Naive thymus-derived CD4-positive, alpha-beta T cell (primary cell): ENCODE measurements around the gene SON. TPM values are rescaled to one million over a fixed set of nuclear protein-coding genes. Genes with fewer than 3 reads are reported as not detected.

Experiments used
- ATAC-seq: fragments of 150-1000 bp; cut with Tn5 transposase; 2 replicates; pipeline ENCODE4 v1.10.0; 2021; ENCODE audit warnings: mild to moderate bottlenecking, moderate library complexity
- CTCF ChIA-PET: fragments of 350-600 bp; sonication (Branson Sonifier 250); formaldehyde crosslinking; loops from one replicate; lab custom pipeline; 2021; ENCODE audit warnings: antibody characterized with exemption; lab: Charles Lee
- POLR2A ChIA-PET: fragments of 350-600 bp; sonication (Branson Sonifier 250); formaldehyde crosslinking; loops from one replicate; lab custom pipeline; 2021; ENCODE audit warnings: antibody characterized with exemption, inconsistent platforms; lab: Charles Lee
- DNase-seq, 9 donors: peaks; one replicate each; pipeline versions ENCODE4 v3.0.0 to v3.0.0-alpha.2; 2020 to 2022; ENCODE audit warnings: mixed read lengths in 1 of 9
- H3K27ac ChIP-seq: one replicate; pipeline ENCODE4 v1.7.0; 2013; ENCODE audit warnings: mild to moderate bottlenecking, low read depth, low read length, moderate library complexity
- H3K27me3 ChIP-seq, 2 donors: one replicate each; pipeline ENCODE4 v1.7.0; 2013; ENCODE audit warnings: low read length in 2 of 2, mild to moderate bottlenecking in 2 of 2, moderate library complexity in 2 of 2; ENCODE audit not compliant: control insufficient read depth in 2 of 2, insufficient read depth in 2 of 2
- H3K36me3 ChIP-seq, 3 experiments: 1 replicate in 2 of 3; 2 replicates in 1 of 3; pipeline ENCODE4 v1.7.0; 2013; ENCODE audit warnings: low read length in 3 of 3, mild to moderate bottlenecking in 3 of 3, moderate library complexity in 1 of 3; ENCODE audit not compliant: insufficient read depth in 3 of 3, control insufficient read depth in 2 of 3
- H3K4me1 ChIP-seq, 2 donors: one replicate each; pipeline ENCODE4 v1.7.0; 2013; ENCODE audit warnings: low read length in 2 of 2, mild to moderate bottlenecking in 2 of 2, moderate library complexity in 1 of 2; ENCODE audit not compliant: control insufficient read depth in 2 of 2, insufficient read depth in 2 of 2
- H3K4me3 ChIP-seq: 2 replicates; pipeline ENCODE4 v1.7.0; 2013; ENCODE audit warnings: mild to moderate bottlenecking, low read length
- H3K9me3 ChIP-seq, 3 experiments: 1 replicate in 2 of 3; 2 replicates in 1 of 3; pipeline ENCODE4 v1.7.0; 2013; ENCODE audit warnings: low read length in 3 of 3; ENCODE audit not compliant: control insufficient read depth in 2 of 3
- H3K27ac Mint-ChIP-seq, 9 donors: one replicate each; pipeline ENCODE4 v1.8.0; 2020 to 2022; ENCODE audit warnings: mixed read lengths in 9 of 9, mild to moderate bottlenecking in 8 of 9, moderate library complexity in 5 of 9, inconsistent platforms in 2 of 9
- H3K27me3 Mint-ChIP-seq, 5 donors: one replicate each; pipeline ENCODE4 v1.8.0; 2021 to 2022; ENCODE audit warnings: mixed read lengths in 5 of 5, mild to moderate bottlenecking in 1 of 5
- H3K36me3 Mint-ChIP-seq, 5 donors: one replicate each; pipeline ENCODE4 v1.8.0; 2020 to 2022; ENCODE audit warnings: mixed read lengths in 5 of 5, mild to moderate bottlenecking in 3 of 5, inconsistent platforms in 1 of 5
- H3K4me1 Mint-ChIP-seq, 7 donors: one replicate each; pipeline ENCODE4 v1.8.0; 2020 to 2022; ENCODE audit warnings: mixed read lengths in 7 of 7, mild to moderate bottlenecking in 3 of 7, inconsistent platforms in 1 of 7
- H3K4me3 Mint-ChIP-seq, 10 donors: one replicate each; pipeline ENCODE4 v1.8.0; 2020 to 2022; ENCODE audit warnings: mild to moderate bottlenecking in 10 of 10, mixed read lengths in 10 of 10, moderate library complexity in 6 of 10, inconsistent platforms in 2 of 10
- H3K9me3 Mint-ChIP-seq, 11 donors: one replicate each; pipeline ENCODE4 v1.8.0; 2020 to 2022; ENCODE audit warnings: mixed read lengths in 11 of 11, mild to moderate bottlenecking in 4 of 11, inconsistent platforms in 1 of 11, moderate library complexity in 1 of 11
- intact Hi-C, 2 donors: fragments of 100-400 bp; cut with micrococcal nuclease; formaldehyde crosslinking; loops; one replicate each; pipeline ENCODE4 v1.15.1; 2023
- polyA plus RNA-seq, 2 donors: library from polyadenylated mRNA; unstranded; fragments of 300-500 nt; fragmentation: Illumina TruSeq; gene quantifications; one replicate each; pipeline ENCODE4 v1.2.3, GENCODE V29; 2021
- total RNA-seq, 6 experiments: library from RNA in 5 of 6; stranded (reverse) in 5 of 6; gene quantifications; 1 replicate in 5 of 6; 2 replicates in 1 of 6; pipeline ENCODE4 v1.2.3 and lab custom pipeline; 2021 to 2026

SON gene
- total and polyA plus RNA-seq, 7 experiments from 2014 or later = 337 to 546 (median 459) TPM

DNA sequence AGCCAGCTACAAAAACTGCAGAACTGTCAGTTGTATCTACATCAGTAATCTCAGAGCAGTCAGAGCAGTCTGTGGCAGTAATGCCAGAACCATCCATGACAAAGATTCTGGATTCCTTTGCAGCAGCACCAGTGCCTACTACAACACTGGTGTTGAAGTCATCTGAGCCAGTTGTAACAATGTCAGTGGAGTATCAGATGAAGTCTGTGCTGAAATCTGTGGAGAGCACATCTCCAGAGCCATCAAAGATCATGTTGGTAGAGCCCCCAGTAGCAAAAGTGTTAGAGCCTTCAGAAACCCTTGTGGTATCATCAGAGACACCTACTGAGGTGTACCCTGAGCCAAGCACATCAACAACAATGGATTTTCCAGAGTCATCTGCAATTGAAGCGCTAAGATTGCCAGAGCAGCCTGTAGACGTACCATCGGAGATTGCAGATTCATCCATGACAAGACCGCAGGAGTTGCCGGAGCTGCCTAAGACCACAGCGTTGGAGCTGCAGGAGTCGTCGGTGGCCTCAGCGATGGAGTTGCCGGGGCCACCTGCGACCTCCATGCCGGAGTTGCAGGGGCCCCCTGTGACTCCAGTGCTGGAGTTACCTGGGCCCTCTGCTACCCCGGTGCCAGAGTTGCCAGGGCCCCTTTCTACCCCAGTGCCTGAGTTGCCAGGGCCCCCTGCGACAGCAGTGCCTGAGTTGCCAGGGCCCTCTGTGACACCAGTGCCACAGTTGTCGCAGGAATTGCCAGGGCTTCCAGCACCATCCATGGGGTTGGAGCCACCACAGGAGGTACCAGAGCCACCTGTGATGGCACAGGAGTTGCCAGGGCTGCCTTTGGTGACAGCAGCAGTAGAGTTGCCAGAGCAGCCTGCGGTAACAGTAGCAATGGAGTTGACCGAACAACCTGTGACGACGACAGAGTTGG lies 7.3 kb downstream of the SON start:
- intact Hi-C loops = loop anchor here (10.0 kb wide), 2 partner anchors 345 to 825 kb away; partner anchors contain the start of gene SYNJ1 (in 1 of the 2)
- peak overlapping the region in 2 of 9 donors; percentile 28 to 39 for H3K27ac Mint-ChIP-seq
- CTCF ChIA-PET = interaction anchor here (0.5 kb wide), 1 partner anchor 103 kb away, joined by 3 read pairs; no protein-coding TSS in a partner anchor

DNA sequence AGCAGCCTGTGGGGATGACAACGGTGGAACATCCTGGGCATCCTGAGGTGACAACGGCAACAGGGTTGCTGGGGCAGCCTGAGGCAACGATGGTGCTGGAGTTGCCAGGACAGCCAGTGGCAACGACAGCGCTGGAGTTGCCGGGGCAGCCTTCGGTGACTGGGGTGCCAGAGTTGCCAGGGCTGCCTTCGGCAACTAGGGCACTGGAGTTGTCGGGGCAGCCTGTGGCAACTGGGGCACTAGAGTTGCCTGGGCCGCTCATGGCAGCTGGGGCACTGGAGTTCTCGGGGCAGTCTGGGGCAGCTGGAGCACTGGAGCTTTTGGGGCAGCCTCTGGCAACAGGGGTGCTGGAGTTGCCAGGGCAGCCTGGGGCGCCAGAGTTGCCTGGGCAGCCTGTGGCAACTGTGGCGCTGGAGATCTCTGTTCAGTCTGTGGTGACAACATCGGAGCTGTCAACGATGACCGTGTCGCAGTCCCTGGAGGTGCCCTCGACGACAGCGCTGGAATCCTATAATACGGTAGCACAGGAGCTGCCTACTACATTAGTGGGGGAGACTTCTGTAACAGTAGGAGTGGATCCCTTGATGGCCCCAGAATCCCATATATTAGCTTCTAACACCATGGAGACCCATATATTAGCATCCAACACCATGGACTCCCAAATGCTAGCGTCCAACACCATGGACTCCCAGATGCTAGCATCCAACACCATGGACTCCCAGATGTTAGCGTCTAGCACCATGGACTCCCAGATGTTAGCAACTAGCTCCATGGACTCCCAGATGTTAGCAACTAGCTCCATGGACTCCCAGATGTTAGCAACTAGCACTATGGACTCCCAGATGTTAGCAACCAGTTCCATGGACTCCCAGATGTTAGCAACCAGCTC lies 8.2 kb downstream of the SON start:
- peaks cover 14 to 58% (median 42%) of the 10 kb centered on the region in 5 donors for H3K36me3 Mint-ChIP-seq
- no peaks in the 10 kb centered on the region for H3K27me3 Mint-ChIP-seq
- H3K27ac Mint-ChIP-seq = peak overlapping the region in 1 of 9 donors; percentile 52
- no peaks in the 10 kb centered on the region for H3K27me3 ChIP-seq
- H3K36me3 ChIP-seq = peaks cover 38 to 75% (median 41%) of the 10 kb centered on the region in 3 experiments
- H3K4me1 Mint-ChIP-seq = peaks cover 34 to 67% (median 49%) of the 10 kb centered on the region in 7 donors
- intact Hi-C loops = no loop called here
- H3K4me1 ChIP-seq = peaks cover 2 to 10% of the 10 kb centered on the region in 2 donors
- H3K9me3 Mint-ChIP-seq = peaks cover 0 to 3% (median 0%) of the 10 kb centered on the region in 11 donors
- no peak overlapping the region for H3K4me3 ChIP-seq
- H3K27ac ChIP-seq = no peak overlapping the region
- CTCF ChIA-PET = interaction anchor here (0.5 to 1.2 kb wide), 2 partner anchors 54 to 104 kb away, joined by 3 to 4 read pairs; no protein-coding TSS in a partner anchor
- POLR2A ChIA-PET = interaction anchor here (0.9 to 7.3 kb wide), 4 partner anchors 7 to 166 kb away, joined by 3 to 69 read pairs (median 4); partner anchors contain the start of genes GART and SON
- no peak overlapping the region for H3K4me3 Mint-ChIP-seq
- ATAC-seq (peak; percentile 8), DNase-seq (no peak)
- no peaks in the 10 kb centered on the region for H3K9me3 ChIP-seq

More for the DNA sequence above, 7.3 kb downstream of the SON start:
- H3K27me3 Mint-ChIP-seq = no peaks in the 10 kb centered on the region
- ATAC-seq = peak; percentile 14
- Histone ChIP-seq H3K36me3 (peaks cover 38 to 73% (median 41%) of the 10 kb centered on the region in 3 experiments), H3K27me3 (no peaks in the 10 kb centered on the region), H3K4me3 (no peak overlapping the region), H3K4me1 (peaks cover 9% of the 10 kb centered on the region in 2 donors), H3K9me3 (no peaks in the 10 kb centered on the region), H3K27ac (no peak overlapping the region)
- DNase-seq = no peak
- H3K36me3 Mint-ChIP-seq = peaks cover 13 to 53% (median 33%) of the 10 kb centered on the region in 5 donors
- peaks cover 0 to 3% (median 0%) of the 10 kb centered on the region in 11 donors for H3K9me3 Mint-ChIP-seq
- POLR2A ChIA-PET = interaction anchor here (0.6 to 7.3 kb wide), 2 partner anchors 6 to 798 kb away, joined by 3 to 69 read pairs; partner anchors contain the start of genes GART and SON
- no peak overlapping the region for H3K4me3 Mint-ChIP-seq
- peaks cover 33 to 67% (median 49%) of the 10 kb centered on the region in 7 donors for H3K4me1 Mint-ChIP-seq

DNA sequence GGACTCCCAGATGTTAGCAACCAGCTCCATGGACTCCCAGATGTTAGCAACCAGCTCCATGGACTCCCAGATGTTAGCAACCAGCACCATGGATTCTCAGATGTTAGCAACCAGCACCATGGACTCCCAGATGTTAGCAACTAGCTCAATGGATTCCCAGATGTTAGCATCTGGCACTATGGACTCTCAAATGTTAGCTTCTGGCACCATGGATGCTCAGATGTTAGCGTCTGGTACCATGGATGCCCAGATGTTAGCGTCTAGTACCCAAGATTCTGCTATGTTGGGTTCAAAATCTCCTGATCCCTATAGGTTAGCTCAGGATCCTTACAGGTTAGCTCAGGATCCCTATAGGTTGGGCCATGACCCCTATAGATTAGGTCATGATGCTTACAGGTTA lies 8.8 kb downstream of the SON start:
- CTCF ChIA-PET = interaction anchor here (1.2 kb wide), 1 partner anchor 54 kb away, joined by 4 read pairs; no protein-coding TSS in a partner anchor
- POLR2A ChIA-PET = interaction anchor here (0.9 to 7.3 kb wide), 4 partner anchors 8 to 167 kb away, joined by 3 to 69 read pairs (median 4); partner anchors contain the start of genes GART and SON
- intact Hi-C loops = loop anchor here in 1 of 2 donors (2.0 kb wide), 1 partner anchor 15 kb away; no protein-coding TSS in a partner anchor
- no peaks in the 10 kb centered on the region for H3K9me3 ChIP-seq
- peaks cover 40 to 70% (median 53%) of the 10 kb centered on the region in 7 donors for H3K4me1 Mint-ChIP-seq
- H3K4me3 Mint-ChIP-seq = no peak overlapping the region
- peak overlapping the region in 1 of 9 donors; percentile 33 for H3K27ac Mint-ChIP-seq
- H3K36me3 ChIP-seq = peaks cover 38 to 78% (median 41%) of the 10 kb centered on the region in 3 experiments
- peaks cover 16 to 63% (median 49%) of the 10 kb centered on the region in 5 donors for H3K36me3 Mint-ChIP-seq
- no peaks in the 10 kb centered on the region for H3K27me3 Mint-ChIP-seq
- H3K27me3 ChIP-seq = no peaks in the 10 kb centered on the region
- peaks cover 0 to 3% (median 0%) of the 10 kb centered on the region in 11 donors for H3K9me3 Mint-ChIP-seq
- DNase-seq = no peak
- peaks cover 6 to 12% of the 10 kb centered on the region in 2 donors for H3K4me1 ChIP-seq
- no peak for ATAC-seq
- no peak overlapping the region for H3K4me3 ChIP-seq
- no peak overlapping the region for H3K27ac ChIP-seq

DNA sequence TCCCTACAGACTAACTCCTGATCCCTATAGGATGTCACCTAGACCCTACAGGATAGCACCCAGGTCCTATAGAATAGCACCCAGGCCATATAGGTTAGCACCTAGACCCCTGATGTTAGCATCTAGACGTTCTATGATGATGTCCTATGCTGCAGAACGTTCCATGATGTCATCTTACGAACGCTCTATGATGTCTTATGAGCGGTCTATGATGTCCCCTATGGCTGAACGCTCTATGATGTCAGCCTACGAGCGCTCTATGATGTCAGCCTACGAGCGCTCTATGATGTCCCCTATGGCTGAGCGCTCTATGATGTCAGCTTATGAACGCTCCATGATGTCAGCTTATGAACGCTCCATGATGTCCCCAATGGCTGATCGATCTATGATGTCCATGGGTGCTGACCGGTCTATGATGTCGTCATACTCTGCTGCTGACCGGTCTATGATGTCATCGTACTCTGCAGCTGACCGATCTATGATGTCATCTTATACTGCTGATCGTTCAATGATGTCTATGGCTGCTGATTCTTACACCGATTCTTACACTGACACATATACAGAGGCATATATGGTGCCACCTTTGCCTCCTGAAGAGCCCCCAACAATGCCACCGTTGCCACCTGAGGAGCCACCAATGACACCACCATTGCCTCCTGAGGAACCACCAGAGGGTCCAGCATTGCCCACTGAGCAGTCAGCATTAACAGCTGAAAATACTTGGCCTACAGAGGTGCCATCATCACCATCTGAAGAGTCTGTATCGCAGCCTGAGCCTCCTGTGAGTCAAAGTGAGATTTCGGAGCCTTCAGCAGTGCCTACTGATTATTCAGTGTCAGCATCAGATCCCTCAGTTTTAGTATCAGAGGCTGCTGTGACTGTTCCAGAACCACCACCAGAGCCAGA lies 9.5 kb downstream of the SON start:
- intact Hi-C loops = loop anchor here in 1 of 2 donors (2.0 kb wide), 1 partner anchor 14 kb away; no protein-coding TSS in a partner anchor
- H3K36me3 Mint-ChIP-seq = peaks cover 16 to 69% (median 56%) of the 10 kb centered on the region in 5 donors
- Histone ChIP-seq H3K4me3 (no peak overlapping the region), H3K27me3 (no peaks in the 10 kb centered on the region), H3K27ac (no peak overlapping the region), H3K36me3 (peaks cover 38 to 79% (median 41%) of the 10 kb centered on the region in 3 experiments), H3K9me3 (no peaks in the 10 kb centered on the region), H3K4me1 (peaks cover 6 to 12% of the 10 kb centered on the region in 2 donors)
- no peaks in the 10 kb centered on the region for H3K27me3 Mint-ChIP-seq
- ATAC-seq = peak; percentile 21
- H3K4me3 Mint-ChIP-seq = peak overlapping the region in 2 of 10 donors; percentile 0 to 2
- no peak for DNase-seq
- H3K27ac Mint-ChIP-seq = peak overlapping the region in 4 of 9 donors; percentile 33 to 90 (median 46)
- CTCF ChIA-PET = no interaction called here
- H3K9me3 Mint-ChIP-seq = peaks cover 0 to 3% (median 0%) of the 10 kb centered on the region in 11 donors
- POLR2A ChIA-PET = interaction anchor here (0.5 to 7.3 kb wide), 2 partner anchors 9 to 841 kb away, joined by 3 to 69 read pairs; partner anchors contain the start of genes GART and SON
- H3K4me1 Mint-ChIP-seq = peaks cover 43 to 74% (median 58%) of the 10 kb centered on the region in 7 donors

DNA sequence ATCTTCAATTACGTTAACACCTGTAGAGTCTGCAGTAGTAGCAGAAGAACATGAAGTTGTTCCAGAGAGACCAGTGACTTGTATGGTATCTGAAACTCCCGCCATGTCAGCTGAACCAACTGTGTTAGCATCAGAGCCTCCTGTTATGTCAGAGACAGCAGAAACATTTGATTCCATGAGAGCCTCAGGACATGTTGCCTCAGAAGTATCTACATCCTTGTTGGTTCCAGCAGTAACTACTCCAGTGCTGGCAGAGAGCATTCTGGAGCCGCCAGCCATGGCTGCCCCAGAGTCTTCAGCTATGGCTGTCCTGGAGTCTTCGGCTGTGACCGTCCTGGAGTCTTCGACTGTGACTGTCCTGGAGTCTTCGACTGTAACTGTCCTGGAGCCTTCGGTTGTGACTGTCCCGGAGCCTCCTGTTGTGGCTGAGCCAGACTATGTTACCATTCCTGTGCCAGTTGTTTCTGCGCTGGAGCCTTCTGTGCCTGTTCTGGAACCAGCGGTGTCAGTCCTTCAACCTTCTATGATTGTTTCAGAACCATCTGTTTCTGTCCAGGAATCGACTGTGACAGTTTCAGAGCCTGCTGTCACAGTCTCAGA lies 10.3 kb downstream of the SON start:
- H3K27ac ChIP-seq = no peak overlapping the region
- DNase-seq = no peak
- CTCF ChIA-PET = no interaction called here

More for the DNA sequence above, 10.3 kb downstream of the SON start:
- H3K36me3 ChIP-seq = peaks cover 38 to 83% (median 43%) of the 10 kb centered on the region in 3 experiments
- H3K4me1 Mint-ChIP-seq = peaks cover 44 to 76% (median 64%) of the 10 kb centered on the region in 7 donors
- peak overlapping the region in 2 of 9 donors; percentile 32 to 90 for H3K27ac Mint-ChIP-seq
- no peak overlapping the region for H3K4me3 ChIP-seq
- H3K9me3 Mint-ChIP-seq = peaks cover 0 to 3% (median 0%) of the 10 kb centered on the region in 11 donors
- no peaks in the 10 kb centered on the region for H3K9me3 ChIP-seq
- H3K4me1 ChIP-seq = peaks cover 6 to 12% of the 10 kb centered on the region in 2 donors
- no peaks in the 10 kb centered on the region for H3K27me3 Mint-ChIP-seq
- peaks cover 16 to 74% (median 63%) of the 10 kb centered on the region in 5 donors for H3K36me3 Mint-ChIP-seq
- intact Hi-C loops = loop anchor here in 1 of 2 donors (2.0 kb wide), 1 partner anchor 14 kb away; no protein-coding TSS in a partner anchor
- no peak for ATAC-seq
- H3K27me3 ChIP-seq = no peaks in the 10 kb centered on the region
- POLR2A ChIA-PET = interaction anchor here (0.5 to 7.3 kb wide), 2 partner anchors 9 to 842 kb away, joined by 3 to 69 read pairs; partner anchors contain the start of genes GART and SON
- H3K4me3 Mint-ChIP-seq = peak overlapping the region in 3 of 10 donors; percentile 3 to 65 (median 41)
